K562 (cell line): ENCODE data around the gene YWHAB.

Experiments
- CEBPB ChIP-seq: fragments of 450-650 bp; IDR thresholded peaks from 2 replicates; pipeline ENCODE4 v1.6.1; 2016; ENCODE audit warnings: missing genetic modification characterization, missing compliant biosample characterization
- CHD2 ChIP-seq: IDR thresholded peaks from 2 replicates; pipeline ENCODE4 v1.6.1; 2011; ENCODE audit warnings: low read depth, low read length
- CTCF ChIP-seq, 3 experiments: IDR thresholded peaks in 2 of 3; conservative IDR thresholded peaks in 1 of 3; 2 replicates each; pipeline ENCODE4 v1.5.1; 2011 to 2012; ENCODE audit warnings: low read length in 3 of 3, mild to moderate bottlenecking in 3 of 3, control low read depth in 2 of 3, improper control_type of control experiment in 1 of 3, inconsistent platforms in 1 of 3, low read depth in 1 of 3, mixed read lengths in 1 of 3, moderate library complexity in 1 of 3; ENCODE audit not compliant: insufficient read depth in 2 of 3
- GMEB1 ChIP-seq: fragments of 250-450 bp; sonication (Bioruptor Pico); IDR thresholded peaks from 2 replicates; pipeline ENCODE4 v1.4.0; 2020; ENCODE audit warnings: mild to moderate bottlenecking
- MCM5 ChIP-seq: fragments of 450-650 bp; IDR thresholded peaks from 2 replicates; pipeline ENCODE4 v1.6.1; 2016; ENCODE audit warnings: low read depth
- NFATC3 ChIP-seq: fragments of 450-650 bp; IDR thresholded peaks from 2 replicates; pipeline ENCODE4 v1.6.1; 2017; ENCODE audit warnings: mild to moderate bottlenecking
- RNF2 ChIP-seq: sonication (generic); IDR thresholded peaks from 2 replicates; pipeline ENCODE4 v1.6.1; 2016
- SIN3A ChIP-seq, 2 experiments: fragments of 150-350 bp in 1 of 2; IDR thresholded peaks; 2 replicates each; pipeline ENCODE4 v1.6.1; 2011 to 2016; ENCODE audit warnings: borderline replicate concordance in 2 of 2, low read depth in 2 of 2, low read length in 2 of 2, mild to moderate bottlenecking in 2 of 2, moderate library complexity in 2 of 2; ENCODE audit not compliant: control insufficient read depth in 1 of 2

DNA sequence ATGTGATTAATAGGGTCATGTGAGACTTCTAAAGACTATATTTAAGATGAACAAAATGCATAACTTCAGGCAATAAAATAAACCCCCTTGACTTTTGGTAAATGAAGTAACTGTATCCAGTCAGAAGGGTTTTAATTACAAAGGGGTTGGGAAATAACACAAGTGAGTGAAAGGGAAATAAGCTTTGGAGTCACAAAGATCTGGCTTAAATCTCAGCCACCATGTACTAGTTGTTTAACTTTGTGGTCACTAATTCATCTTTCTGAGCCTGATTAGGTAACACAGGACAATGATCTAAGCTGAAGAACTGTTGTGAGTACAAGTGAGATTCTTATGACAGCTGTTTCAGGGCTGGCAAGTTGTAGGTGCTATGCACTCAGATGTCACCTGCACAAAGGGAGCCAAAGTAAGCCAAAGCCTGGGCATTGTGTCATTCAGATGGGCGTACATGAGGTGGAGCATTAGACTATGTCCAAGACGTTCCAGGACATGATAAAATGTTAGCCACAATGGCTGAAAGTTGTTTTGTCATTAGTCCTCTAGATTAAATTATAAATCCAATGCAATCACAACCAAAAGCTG lies 60.9 kb downstream of the YWHAB start:
- TF ChIP-seq CTCF (IDR thresholded peaks at IDR 0.05 in 2 of 3, conservative IDR thresholded peaks at IDR 0.05 in 1 of 3; ENCODE audit: insufficient read depth in 2 of 3, low read depth in 1 of 3, low read length in 3 of 3) (no peak), NFATC3 (no peak), CEBPB (no peak), CHD2 (no peak), RNF2 (no peak), MCM5 (no peak), SIN3A (IDR thresholded peaks at IDR 0.05; ENCODE audit: borderline replicate concordance in 2 of 2, control insufficient read depth in 1 of 2, low read depth in 2 of 2, low read length in 2 of 2) (no peak), GMEB1 (no peak)
